Lower leg skin (tissue), 3 donors: ENCODE results near the gene CCDC127.

Source experiments
- CTCF ChIP-seq, 3 donors: fragments of 450-650 bp; IDR thresholded peaks; one replicate each; pipeline ENCODE4 v1.5.1; 2016; ENCODE audit warnings: antibody characterized with exemption in 3 of 3, mild to moderate bottlenecking in 3 of 3, moderate library complexity in 2 of 3
- POLR2A ChIP-seq, 2 donors: fragments of 450-650 bp; IDR thresholded peaks; one replicate each; pipeline ENCODE4 v1.6.1; 2016 to 2017; ENCODE audit warnings: antibody characterized with exemption in 2 of 2, mild to moderate bottlenecking in 1 of 2, moderate library complexity in 1 of 2

GRCh38 chr5:219991-220390 lies 2.0 kb upstream of the CCDC127 start:
- TF ChIP-seq CTCF (IDR thresholded peaks at IDR 0.05) (no peak), POLR2A (IDR thresholded peaks at IDR 0.05) (no peak)
